ENCODE data around the gene SETDB2. TPM values are rescaled to one million over a fixed set of nuclear protein-coding genes. Genes with fewer than 3 reads are reported as not detected.

The SETDB2 gene
- polyA plus RNA-seq, 3 donors: 4.8 to 6.8 (median 6.4) TPM

GRCh38 chr13:49441846-49442245, 2.2 kb upstream of the SETDB2 start:
- Histone ChIP-seq H4K20me1 (ENCODE audit: insufficient read depth, low read length) (no peaks in the 10 kb centered on the region), H3K27ac (ENCODE audit: low read depth in 1 of 2, low read length in 2 of 2) (no peak overlapping the region), H3K9me3 (replicated peaks in 1 of 2; ENCODE audit: control insufficient read depth in 1 of 2, insufficient read depth in 1 of 2, low read length in 2 of 2) (no peaks in the 10 kb centered on the region), H3K4me2 (replicated peaks; ENCODE audit: extremely low read depth, low read length, poor library complexity, severe bottlenecking) (no peak overlapping the region), H3K36me3 (replicated peaks in 1 of 2; ENCODE audit: control insufficient read depth in 1 of 2, insufficient read depth in 2 of 2, low read length in 2 of 2) (no peaks in the 10 kb centered on the region), H3K4me1 (ENCODE audit: control insufficient read depth in 1 of 2, insufficient read depth in 2 of 2, low read length in 2 of 2) (peaks cover 24 to 35% of the 10 kb centered on the region in 2 donors), H2AFZ (ENCODE audit: insufficient read depth, low read depth, low read length, poor library complexity, severe bottlenecking) (no peak overlapping the region), H3K27me3 (ENCODE audit: control insufficient read depth in 2 of 2, insufficient read depth in 2 of 2, low read length in 2 of 2) (no peaks in the 10 kb centered on the region), H3K4me3 (replicated peaks in 1 of 3; ENCODE audit: low read depth in 2 of 3, low read length in 3 of 3) (no peak overlapping the region), H3K9ac (ENCODE audit: insufficient read depth, low read length, poor library complexity, severe bottlenecking) (no peak overlapping the region), H3K79me2 (ENCODE audit: insufficient read depth, low read length) (peaks cover 17% of the 10 kb centered on the region)
- Mint-ChIP-seq H3K4me3 (no peak overlapping the region), H3K27me3 (ENCODE audit: low read depth in 3 of 3) (peaks cover 1 to 3% (median 1%) of the 10 kb centered on the region in 3 donors), H3K4me1 (peaks cover 27% of the 10 kb centered on the region), H3K27ac (no peak overlapping the region), H3K9me3 (peaks cover 0 to 4% (median 0%) of the 10 kb centered on the region in 7 donors), H3K36me3 (peaks cover 2 to 3% of the 10 kb centered on the region in 2 donors)
- TF ChIP-seq CTCF (IDR thresholded peaks at IDR 0.05): no peak
- WGBS (ENCODE audit: insufficient coverage): no CpG with 5 or more reads among the region's 2 CpGs
- intact Hi-C loops (cut with micrococcal nuclease): loop anchor here in 1 of 2 donors (10.0 kb wide), 2 partner anchors 197 to 1437 kb away; partner anchors contain the start of genes CDADC1 and SUCLA2
- DNase-seq: no peak

GRCh38 chr13:49443357-49443703, 744 bp upstream of the SETDB2 start:
- H3K27ac ChIP-seq (ENCODE audit: low read depth in 1 of 2, low read length in 2 of 2): peak overlapping the region; percentile 98 to 100
- intact Hi-C loops (cut with micrococcal nuclease): loop anchor here in 1 of 2 donors (10.0 kb wide), 2 partner anchors 199 to 1439 kb away; partner anchors contain the start of genes CDADC1 and SUCLA2
- H3K4me1 ChIP-seq (ENCODE audit: control insufficient read depth in 1 of 2, insufficient read depth in 2 of 2, low read length in 2 of 2): peaks cover 27 to 48% of the 10 kb centered on the region in 2 donors
- Mint-ChIP-seq H3K4me1 (peaks cover 37% of the 10 kb centered on the region), H3K27me3 (ENCODE audit: low read depth in 3 of 3) (peaks cover 0 to 1% (median 0%) of the 10 kb centered on the region in 3 donors), H3K36me3 (peaks cover 2 to 3% of the 10 kb centered on the region in 2 donors), H3K27ac (peak overlapping the region; percentile 97 to 100 (median 98)), H3K4me3 (peak overlapping the region; percentile 92 to 97), H3K9me3 (peaks cover 0 to 4% (median 0%) of the 10 kb centered on the region in 7 donors)
- WGBS (ENCODE audit: insufficient coverage): 31% methylated on average over 6 of the region's 10 CpGs
- TF ChIP-seq CTCF (IDR thresholded peaks at IDR 0.05): no peak
- H3K9me3 ChIP-seq (replicated peaks in 1 of 2; ENCODE audit: control insufficient read depth in 1 of 2, insufficient read depth in 1 of 2, low read length in 2 of 2): no peaks in the 10 kb centered on the region
- peaks cover 32% of the 10 kb centered on the region for H3K79me2 ChIP-seq (ENCODE audit: insufficient read depth, low read length)
- peak in 1 of 3 donors; percentile 2 for DNase-seq
- H3K36me3 ChIP-seq (replicated peaks in 1 of 2; ENCODE audit: control insufficient read depth in 1 of 2, insufficient read depth in 2 of 2, low read length in 2 of 2): no peaks in the 10 kb centered on the region
- H4K20me1 ChIP-seq (ENCODE audit: insufficient read depth, low read length): no peaks in the 10 kb centered on the region
- peak overlapping the region; percentile 87 for H3K4me2 ChIP-seq (replicated peaks; ENCODE audit: extremely low read depth, low read length, poor library complexity, severe bottlenecking)
- peak overlapping the region; percentile 93 for H3K9ac ChIP-seq (ENCODE audit: insufficient read depth, low read length, poor library complexity, severe bottlenecking)
- H3K27me3 ChIP-seq (ENCODE audit: control insufficient read depth in 2 of 2, insufficient read depth in 2 of 2, low read length in 2 of 2): no peaks in the 10 kb centered on the region
- H3K4me3 ChIP-seq (replicated peaks in 1 of 3; ENCODE audit: low read depth in 2 of 3, low read length in 3 of 3): peak overlapping the region; percentile 74 to 99 (median 83)
- H2AFZ ChIP-seq (ENCODE audit: insufficient read depth, low read depth, low read length, poor library complexity, severe bottlenecking): peak overlapping the region; percentile 92

Data from CD14-positive monocyte (primary cell).